Activated CD8-positive, alpha-beta T cell treated with anti-CD3 and anti-CD28 coated beads, Interleukin-2, amount 10 ng/mL, durations not matched to agents 7 days and 5 days (primary cell): ENCODE data around the gene PAPOLA. TPM values are rescaled to one million over a fixed set of nuclear protein-coding genes. Genes with fewer than 3 reads are reported as not detected.

Source experiments
- ATAC-seq: fragments of 150-1000 bp; cut with Tn5 transposase; one replicate; pipeline ENCODE4 v1.10.0; 2021; ENCODE audit warnings: moderate library complexity
- CTCF ChIA-PET: fragments of 350-600 bp; sonication (Branson Sonifier 250); formaldehyde crosslinking; loops from one replicate; lab custom pipeline; 2021; ENCODE audit warnings: antibody characterized with exemption; lab: Charles Lee
- POLR2A ChIA-PET: fragments of 350-600 bp; sonication (Branson Sonifier 250); formaldehyde crosslinking; loops from one replicate; lab custom pipeline; 2021; ENCODE audit warnings: antibody characterized with exemption; lab: Charles Lee
- DNase-seq: peaks from one replicate; pipeline ENCODE4 v3.0.0-alpha.2; 2020
- H3K27ac Mint-ChIP-seq: one replicate; pipeline ENCODE4 v1.8.0; 2021; ENCODE audit warnings: mild to moderate bottlenecking, mixed read lengths
- H3K27me3 Mint-ChIP-seq: one replicate; pipeline ENCODE4 v1.8.0; 2021; ENCODE audit warnings: low read depth, mixed read lengths
- H3K36me3 Mint-ChIP-seq: one replicate; pipeline ENCODE4 v1.8.0; 2021; ENCODE audit warnings: low read depth, mixed read lengths
- H3K4me1 Mint-ChIP-seq: one replicate; pipeline ENCODE4 v1.8.0; 2021; ENCODE audit warnings: low read depth, mixed read lengths
- H3K4me3 Mint-ChIP-seq: one replicate; pipeline ENCODE4 v1.8.0; 2021; ENCODE audit warnings: mild to moderate bottlenecking, mixed read lengths
- H3K9me3 Mint-ChIP-seq: one replicate; pipeline ENCODE4 v1.8.0; 2022; ENCODE audit warnings: mixed read lengths; ENCODE audit not compliant: insufficient read depth
- total RNA-seq, 2 experiments: library from RNA; stranded (reverse); gene quantifications; one replicate each; pipeline ENCODE4 v1.2.3, GENCODE V29; 2021

PAPOLA gene
- total RNA-seq, 2 experiments from 2014 or later, result 163 to 166 TPM

GRCh38 chr14:96614481-96614881, 112.3 kb downstream of the PAPOLA start:
- POLR2A ChIA-PET, result no interaction called here
- no peak for ATAC-seq
- Mint-ChIP-seq H3K9me3 (no peaks in the 10 kb centered on the region), H3K4me1 (no peaks in the 10 kb centered on the region), H3K27ac (no peak overlapping the region), H3K27me3 (peaks cover 14% of the 10 kb centered on the region), H3K36me3 (no peaks in the 10 kb centered on the region), H3K4me3 (no peak overlapping the region)
- no peak for DNase-seq
- CTCF ChIA-PET, result no interaction called here

- Mint-ChIP-seq H3K27ac (no peak overlapping the region), H3K4me1 (no peaks in the 10 kb centered on the region), H3K27me3 (peaks cover 6% of the 10 kb centered on the region), H3K4me3 (no peak overlapping the region), H3K9me3 (no peaks in the 10 kb centered on the region), H3K36me3 (no peaks in the 10 kb centered on the region)
- ATAC-seq (no peak), DNase-seq (no peak)
- CTCF ChIA-PET, result no interaction called here
- POLR2A ChIA-PET, result no interaction called here
Observed at GRCh38 chr14:96616161-96616721, 114.1 kb downstream of the PAPOLA start.

Other genes starting within 250 kb of the PAPOLA start
- gene BDKRB1, start 246.2 kb upstream of the PAPOLA start, total RNA-seq, result not detected
- 10 to 100 TPM; 12.1 to 13.4 TPM for gene ATG2B, start 139.0 kb upstream of the PAPOLA start, total RNA-seq
- gene GSKIP, start 138.9 kb upstream of the PAPOLA start, total RNA-seq, result 10 to 100 TPM; 20.0 to 20.3 TPM
- gene AK7, start 110.3 kb upstream of the PAPOLA start, total RNA-seq, result under 1 TPM; 0.42 to 0.65 TPM